ENCODE measurements around the gene TM9SF1. TPM values are rescaled to one million over a fixed set of nuclear protein-coding genes. Genes with fewer than 3 reads are reported as not detected.
A peak's percentile ranks its signal among the peaks of the same experiment; 100 is the strongest.

TM9SF1 gene
- total RNA-seq, 1 donor from 2014 or later, result 48.9 TPM

- ATAC-seq, result peak in 1 of 2 donors; percentile 0
- H3K4me1 ChIP-seq, result peaks cover 36% of the 10 kb centered on the region
- TF ChIP-seq, protein P1, sequence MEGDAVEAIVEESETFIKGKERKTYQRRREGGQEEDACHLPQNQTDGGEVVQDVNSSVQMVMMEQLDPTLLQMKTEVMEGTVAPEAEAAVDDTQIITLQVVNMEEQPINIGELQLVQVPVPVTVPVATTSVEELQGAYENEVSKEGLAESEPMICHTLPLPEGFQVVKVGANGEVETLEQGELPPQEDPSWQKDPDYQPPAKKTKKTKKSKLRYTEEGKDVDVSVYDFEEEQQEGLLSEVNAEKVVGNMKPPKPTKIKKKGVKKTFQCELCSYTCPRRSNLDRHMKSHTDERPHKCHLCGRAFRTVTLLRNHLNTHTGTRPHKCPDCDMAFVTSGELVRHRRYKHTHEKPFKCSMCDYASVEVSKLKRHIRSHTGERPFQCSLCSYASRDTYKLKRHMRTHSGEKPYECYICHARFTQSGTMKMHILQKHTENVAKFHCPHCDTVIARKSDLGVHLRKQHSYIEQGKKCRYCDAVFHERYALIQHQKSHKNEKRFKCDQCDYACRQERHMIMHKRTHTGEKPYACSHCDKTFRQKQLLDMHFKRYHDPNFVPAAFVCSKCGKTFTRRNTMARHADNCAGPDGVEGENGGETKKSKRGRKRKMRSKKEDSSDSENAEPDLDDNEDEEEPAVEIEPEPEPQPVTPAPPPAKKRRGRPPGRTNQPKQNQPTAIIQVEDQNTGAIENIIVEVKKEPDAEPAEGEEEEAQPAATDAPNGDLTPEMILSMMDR (IDR thresholded peaks at IDR 0.05), result no peak
- peak overlapping the region; percentile 90 for H3K27ac ChIP-seq
- intact Hi-C loops (cut with DNase I), result no loop called here
- peaks cover 67% of the 10 kb centered on the region for H3K36me3 ChIP-seq
- peak overlapping the region; percentile 97 for H3K4me3 ChIP-seq
- no peaks in the 10 kb centered on the region for H3K9me3 ChIP-seq
- H3K27me3 ChIP-seq (ENCODE audit: low read depth), result no peaks in the 10 kb centered on the region
- DNase-seq, result peak; percentile 65
Observed at GRCh38 chr14:24147761-24148428, 47.3 kb downstream of the TM9SF1 start.

- DNase-seq, result peak; percentile 99
- no peaks in the 10 kb centered on the region for H3K9me3 ChIP-seq
- peak within 1 kb of the TSS; percentile 97 for H3K4me3 ChIP-seq
- H3K4me1 ChIP-seq, result peaks cover 39% of the 10 kb centered on the region
- peak within 1 kb of the TSS; percentile 90 for H3K27ac ChIP-seq
- TF ChIP-seq, protein P1 (IDR thresholded peaks at IDR 0.05), result no peak
- intact Hi-C loops (cut with DNase I), result no loop called here
- peak; percentile 96 to 97 for ATAC-seq
- H3K36me3 ChIP-seq, result peaks cover 59% of the 10 kb centered on the region
- H3K27me3 ChIP-seq (ENCODE audit: low read depth), result no peaks in the 10 kb centered on the region
Observed at GRCh38 chr14:24146978-24147760, 48.1 kb downstream of the TM9SF1 start, which contains the start of gene RNF31. TSS of gene RNF31 (plus strand) at chr14:24147498. CDS start at chr14:24147699, 201 bp downstream.

GRCh38 chr14:24146453-24146977, 48.7 kb downstream of the TM9SF1 start, which contains the start of gene PSME2:
TSS of gene PSME2 (minus strand) at chr14:24146610. CDS start at chr14:24146581, 29 bp downstream.
- H3K4me1 ChIP-seq, result peaks cover 44% of the 10 kb centered on the region
- H3K27me3 ChIP-seq (ENCODE audit: low read depth), result no peaks in the 10 kb centered on the region
- no peaks in the 10 kb centered on the region for H3K9me3 ChIP-seq
- DNase-seq (peak; percentile 96), ATAC-seq (peak; percentile 91 to 92)
- H3K4me3 ChIP-seq, result peak within 1 kb of the TSS; percentile 97
- TF ChIP-seq, protein P1 (IDR thresholded peaks at IDR 0.05), result no peak
- peaks cover 53% of the 10 kb centered on the region for H3K36me3 ChIP-seq
- intact Hi-C loops (cut with DNase I), result no loop called here
- peak within 1 kb of the TSS; percentile 90 for H3K27ac ChIP-seq

- Histone ChIP-seq H3K27ac (peak overlapping the region; percentile 90), H3K4me1 (peaks cover 44% of the 10 kb centered on the region), H3K4me3 (peak overlapping the region; percentile 97), H3K36me3 (peaks cover 46% of the 10 kb centered on the region), H3K9me3 (no peaks in the 10 kb centered on the region), H3K27me3 (ENCODE audit: low read depth) (no peaks in the 10 kb centered on the region)
- intact Hi-C loops (cut with DNase I), result no loop called here
- DNase-seq, result no peak
- TF ChIP-seq, protein P1 (IDR thresholded peaks at IDR 0.05), result no peak
- peak in 1 of 2 donors; percentile 0 for ATAC-seq
Observed at GRCh38 chr14:24145690-24146452, 49.4 kb downstream of the TM9SF1 start.

DNA sequence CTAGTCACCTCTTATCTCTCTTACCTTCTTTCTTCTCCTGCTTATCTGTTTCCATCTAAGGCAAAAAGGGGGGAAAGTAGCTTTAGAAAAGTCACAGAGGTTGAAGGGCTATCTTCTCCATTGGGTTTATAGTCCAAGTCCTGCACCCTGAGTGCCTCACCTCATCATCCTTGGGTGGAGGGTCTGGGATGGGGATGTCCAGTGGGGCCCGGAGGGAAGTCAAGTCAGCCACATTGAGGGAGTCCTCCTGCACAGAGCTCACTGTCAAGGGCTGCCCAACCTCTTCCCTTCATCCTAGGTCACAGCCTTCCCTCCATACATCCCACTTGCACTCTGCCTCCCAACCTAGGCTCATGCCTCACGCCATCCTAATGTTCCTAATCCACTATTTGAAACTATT, 50.0 kb downstream of the TM9SF1 start:
- Histone ChIP-seq H3K4me1 (peaks cover 49% of the 10 kb centered on the region), H3K27me3 (ENCODE audit: low read depth) (no peaks in the 10 kb centered on the region), H3K27ac (peak overlapping the region; percentile 90), H3K36me3 (peaks cover 40% of the 10 kb centered on the region), H3K4me3 (peak overlapping the region; percentile 97), H3K9me3 (no peaks in the 10 kb centered on the region)
- no peak for DNase-seq
- TF ChIP-seq, protein P1 (IDR thresholded peaks at IDR 0.05), result no peak
- no peak for ATAC-seq
- intact Hi-C loops (cut with DNase I), result no loop called here
